ACC112 (cell line): ENCODE data around the gene CYP4X1.
"Not testable (repeated sequence)": the region's sequence is repeated elsewhere in the genome, so short reads cannot be mapped to it uniquely, and the experiment has no call there.

Experiments used
- H2AFZ ChIP-seq: fragments of 200-600 bp; sonication (generic); one replicate; pipeline ENCODE4 v1.6.0; 2017; ENCODE audit warnings: antibody characterized with exemption, low read length; ENCODE audit not compliant: unreplicated experiment
- H3K27ac ChIP-seq: fragments of 200-600 bp; sonication (generic); 2 replicates; pipeline ENCODE4 v1.5.1; 2014; ENCODE audit warnings: low read depth, mild to moderate bottlenecking, antibody characterized with exemption, low read length, moderate library complexity
- H3K27me3 ChIP-seq: fragments of 200-600 bp; sonication (generic); 2 replicates; pipeline ENCODE4 v1.6.1; 2014; ENCODE audit warnings: mild to moderate bottlenecking, antibody characterized with exemption, low read length, moderate library complexity, mixed read lengths; ENCODE audit not compliant: insufficient read depth
- H3K36me3 ChIP-seq: fragments of 200-600 bp; sonication (generic); 2 replicates; pipeline ENCODE4 v1.6.1; 2016; ENCODE audit warnings: mild to moderate bottlenecking, antibody characterized with exemption, low read length, moderate library complexity, mixed read lengths; ENCODE audit not compliant: insufficient read depth
- H3K4me1 ChIP-seq: fragments of 200-600 bp; sonication (generic); one replicate; pipeline ENCODE4 v1.6.1; 2016; ENCODE audit warnings: low read length, mixed read lengths; ENCODE audit not compliant: insufficient read depth, unreplicated experiment, control insufficient read depth
- H3K4me3 ChIP-seq: fragments of 200-600 bp; sonication (generic); 2 replicates; pipeline ENCODE4 v1.5.1; 2014; ENCODE audit warnings: mild to moderate bottlenecking, low read depth, low read length
- H3K79me2 ChIP-seq: fragments of 200-600 bp; sonication (generic); one replicate; pipeline ENCODE4 v1.6.0; 2016; ENCODE audit warnings: low read length; ENCODE audit not compliant: control insufficient read depth, unreplicated experiment, insufficient read depth

CYP4X1 gene, protein sequence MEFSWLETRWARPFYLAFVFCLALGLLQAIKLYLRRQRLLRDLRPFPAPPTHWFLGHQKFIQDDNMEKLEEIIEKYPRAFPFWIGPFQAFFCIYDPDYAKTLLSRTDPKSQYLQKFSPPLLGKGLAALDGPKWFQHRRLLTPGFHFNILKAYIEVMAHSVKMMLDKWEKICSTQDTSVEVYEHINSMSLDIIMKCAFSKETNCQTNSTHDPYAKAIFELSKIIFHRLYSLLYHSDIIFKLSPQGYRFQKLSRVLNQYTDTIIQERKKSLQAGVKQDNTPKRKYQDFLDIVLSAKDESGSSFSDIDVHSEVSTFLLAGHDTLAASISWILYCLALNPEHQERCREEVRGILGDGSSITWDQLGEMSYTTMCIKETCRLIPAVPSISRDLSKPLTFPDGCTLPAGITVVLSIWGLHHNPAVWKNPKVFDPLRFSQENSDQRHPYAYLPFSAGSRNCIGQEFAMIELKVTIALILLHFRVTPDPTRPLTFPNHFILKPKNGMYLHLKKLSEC

GRCh38 chr1:47023268-47024140, at the start of gene CYP4X1:
Gene CYP4X1, plus strand, starts transcription at chr1:47023669. Its CDS starts 149 bp downstream, at chr1:47023818.
- Histone ChIP-seq H3K36me3 (no peaks in the 10 kb centered on the region), H3K4me1 (no peaks in the 10 kb centered on the region), H3K27ac (no peak within 1 kb of the TSS), H2AFZ (peak within 1 kb of the TSS; percentile 67), H3K4me3 (peak within 1 kb of the TSS; percentile 78), H3K79me2 (no peaks in the 10 kb centered on the region), H3K27me3 (peaks cover 4% of the 10 kb centered on the region; the same call in 1 of the 2 replicates)

GRCh38 chr1:46983166-46983829, 40.2 kb upstream of the CYP4X1 start:
- Histone ChIP-seq H3K4me1 (no peaks in the 10 kb centered on the region), H3K4me3 (no peak overlapping the region), H2AFZ (no peak overlapping the region), H3K36me3 (no peaks in the 10 kb centered on the region), H3K79me2 (no peaks in the 10 kb centered on the region), H3K27me3 (peaks cover 13% of the 10 kb centered on the region; the same call in 1 of the 2 replicates), H3K27ac (no peak overlapping the region)

GRCh38 chr1:46983830-46984586, 39.5 kb upstream of the CYP4X1 start:
- Histone ChIP-seq H3K36me3 (no peaks in the 10 kb centered on the region), H3K27ac (no peak overlapping the region), H3K79me2 (no peaks in the 10 kb centered on the region), H3K4me1 (no peaks in the 10 kb centered on the region), H3K4me3 (no peak overlapping the region), H2AFZ (no peak overlapping the region), H3K27me3 (peaks cover 13% of the 10 kb centered on the region; the same call in 1 of the 2 replicates)

- H3K27ac ChIP-seq, H2AFZ ChIP-seq, H3K4me1 ChIP-seq, H3K36me3 ChIP-seq, H3K4me3 ChIP-seq, H3K79me2 ChIP-seq: not testable (repeated sequence)
- H3K27me3 ChIP-seq, result peaks cover 13% of the 10 kb centered on the region; the same call in 1 of the 2 replicates
Measured at GRCh38 chr1:46990541-46990940, 32.9 kb upstream of the CYP4X1 start.

- H3K27me3 ChIP-seq, result 0 out of 2 replicates have a peak, but pooled peaks cover 14% of the 10 kb centered on the region
- H3K79me2 ChIP-seq, result no peaks in the 10 kb centered on the region
- no peak overlapping the region for H2AFZ ChIP-seq
- no peak overlapping the region for H3K4me3 ChIP-seq
- no peaks in the 10 kb centered on the region for H3K36me3 ChIP-seq
- H3K4me1 ChIP-seq, result no peaks in the 10 kb centered on the region
- H3K27ac ChIP-seq, result no peak overlapping the region
Measured at GRCh38 chr1:46991083-46991923, 32.2 kb upstream of the CYP4X1 start.

- Histone ChIP-seq H3K27ac (no peak overlapping the region), H2AFZ (no peak overlapping the region), H3K79me2 (no peaks in the 10 kb centered on the region)
Measured at GRCh38 chr1:46996659-46997281, 26.7 kb upstream of the CYP4X1 start.

GRCh38 chr1:47002211-47002610, 21.3 kb upstream of the CYP4X1 start:
- Histone ChIP-seq H3K27ac (no peak overlapping the region), H3K79me2 (no peaks in the 10 kb centered on the region), H2AFZ (no peak overlapping the region), H3K4me3 (no peak overlapping the region), H3K27me3 (peaks cover 23% of the 10 kb centered on the region), H3K4me1 (no peaks in the 10 kb centered on the region), H3K36me3 (no peaks in the 10 kb centered on the region)

More at GRCh38 chr1:46996659-46997281, 26.7 kb upstream of the CYP4X1 start:
- Histone ChIP-seq H3K4me3 (no peak overlapping the region), H3K4me1 (no peaks in the 10 kb centered on the region), H3K36me3 (no peaks in the 10 kb centered on the region), H3K27me3 (peaks cover 34% of the 10 kb centered on the region; the same call in 1 of the 2 replicates)

DNA sequence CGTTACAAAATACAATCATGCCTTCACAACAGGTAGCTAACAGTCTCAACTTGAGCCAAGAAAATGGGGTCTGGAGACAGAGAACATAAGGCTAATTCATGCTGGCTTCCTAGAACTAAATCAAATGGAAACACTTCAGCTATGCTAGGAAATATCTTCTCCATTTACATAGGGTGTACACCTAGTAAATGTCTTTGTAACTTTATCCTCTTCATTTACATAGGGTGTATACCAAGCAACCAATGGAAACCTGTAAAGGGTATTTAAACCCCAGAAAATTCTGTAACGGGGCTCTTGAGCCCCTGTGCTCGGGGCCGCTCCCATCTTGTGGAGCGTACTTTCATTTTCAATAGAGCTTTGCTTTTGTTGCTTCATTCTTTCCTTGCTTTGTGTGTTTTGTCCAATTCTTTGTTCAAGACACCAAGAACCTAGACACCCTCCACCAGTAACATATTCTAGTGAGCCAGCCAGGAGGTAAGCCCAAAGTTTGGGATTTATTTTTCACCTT, 19.5 kb upstream of the CYP4X1 start:
- Histone ChIP-seq H3K79me2 (no peaks in the 10 kb centered on the region), H2AFZ (no peak overlapping the region), H3K4me3 (no peak overlapping the region)

GRCh38 chr1:47006437-47006836, 17.0 kb upstream of the CYP4X1 start:
- not testable (repeated sequence) for H2AFZ ChIP-seq, H3K36me3 ChIP-seq, H3K27ac ChIP-seq, H3K4me3 ChIP-seq, H3K27me3 ChIP-seq, H3K79me2 ChIP-seq, H3K4me1 ChIP-seq

More for the DNA sequence above, 19.5 kb upstream of the CYP4X1 start:
- H3K27me3 ChIP-seq, result peaks cover 17% of the 10 kb centered on the region
- H3K4me1 ChIP-seq, result no peaks in the 10 kb centered on the region
- no peaks in the 10 kb centered on the region for H3K36me3 ChIP-seq
- no peak overlapping the region for H3K27ac ChIP-seq
